Omental fat pad (tissue), 4 donors: ENCODE measurements around the gene TYROBP. TPM values are rescaled to one million over a fixed set of nuclear protein-coding genes. Genes with fewer than 3 reads are reported as not detected.
A peak's percentile ranks its signal among the peaks of the same experiment; 100 is the strongest.
"Not testable (repeated sequence)": the region's sequence is repeated elsewhere in the genome, so short reads cannot be mapped to it uniquely, and the experiment has no call there.

ENCODE experiments used
- ATAC-seq: fragments of 150-250 bp; one replicate; pipeline ENCODE4 v1.9.1; 2016; ENCODE audit warnings: mild to moderate bottlenecking, moderate library complexity; ENCODE audit not compliant: low FRiP score
- DNase-seq: peaks from one replicate; pipeline ENCODE4 v3.0.0-alpha.2; 2019; ENCODE audit warnings: low spot score
- total RNA-seq, 4 donors: library from RNA; depleted of rRNA; stranded (reverse); fragments of >200 nt; gene quantifications; one replicate each; pipeline ENCODE4 v1.1.0, GENCODE V29; 2016
- TF ChIP-seq, protein P1 (sequence below), 3 donors: fragments of 450-650 bp; IDR thresholded peaks; one replicate each; pipeline ENCODE4 v1.5.1; 2016 to 2017; ENCODE audit warnings: antibody characterized with exemption in 3 of 3, mild to moderate bottlenecking in 3 of 3, moderate library complexity in 2 of 3

Gene TYROBP
- total RNA-seq: 100 to 1,000 TPM; 171 to 490 (median 280) TPM

DNA sequence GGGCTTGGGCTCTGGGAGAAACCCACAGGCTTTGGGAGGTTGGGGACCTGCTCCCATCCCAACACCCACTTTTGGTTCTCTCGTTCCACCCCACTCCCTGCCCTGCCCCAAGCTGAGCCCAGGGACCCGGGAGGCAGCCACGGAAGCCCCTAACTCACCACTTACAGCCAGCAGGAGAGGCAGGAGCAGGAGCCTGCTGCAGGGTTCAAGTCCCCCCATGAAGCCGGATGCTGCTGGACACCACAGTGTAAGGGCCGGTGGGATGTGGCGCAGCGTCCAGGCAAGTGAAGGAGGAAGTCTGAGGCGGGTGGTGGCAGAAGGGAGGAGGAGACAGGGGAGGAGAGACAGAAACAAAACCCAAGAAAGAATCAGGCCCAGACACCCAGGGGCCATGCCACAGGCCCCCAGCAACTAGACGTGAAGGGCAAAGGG, at the start of gene TYROBP:
TSS of gene TYROBP (minus strand) at position 286 of the 432 bp plus-strand sequence. CDS start at position 219, 67 bp downstream.
- no peak for DNase-seq
- peak; percentile 33 for ATAC-seq
- TF ChIP-seq, protein P1, sequence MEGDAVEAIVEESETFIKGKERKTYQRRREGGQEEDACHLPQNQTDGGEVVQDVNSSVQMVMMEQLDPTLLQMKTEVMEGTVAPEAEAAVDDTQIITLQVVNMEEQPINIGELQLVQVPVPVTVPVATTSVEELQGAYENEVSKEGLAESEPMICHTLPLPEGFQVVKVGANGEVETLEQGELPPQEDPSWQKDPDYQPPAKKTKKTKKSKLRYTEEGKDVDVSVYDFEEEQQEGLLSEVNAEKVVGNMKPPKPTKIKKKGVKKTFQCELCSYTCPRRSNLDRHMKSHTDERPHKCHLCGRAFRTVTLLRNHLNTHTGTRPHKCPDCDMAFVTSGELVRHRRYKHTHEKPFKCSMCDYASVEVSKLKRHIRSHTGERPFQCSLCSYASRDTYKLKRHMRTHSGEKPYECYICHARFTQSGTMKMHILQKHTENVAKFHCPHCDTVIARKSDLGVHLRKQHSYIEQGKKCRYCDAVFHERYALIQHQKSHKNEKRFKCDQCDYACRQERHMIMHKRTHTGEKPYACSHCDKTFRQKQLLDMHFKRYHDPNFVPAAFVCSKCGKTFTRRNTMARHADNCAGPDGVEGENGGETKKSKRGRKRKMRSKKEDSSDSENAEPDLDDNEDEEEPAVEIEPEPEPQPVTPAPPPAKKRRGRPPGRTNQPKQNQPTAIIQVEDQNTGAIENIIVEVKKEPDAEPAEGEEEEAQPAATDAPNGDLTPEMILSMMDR (IDR thresholded peaks at IDR 0.05): no peak

DNA sequence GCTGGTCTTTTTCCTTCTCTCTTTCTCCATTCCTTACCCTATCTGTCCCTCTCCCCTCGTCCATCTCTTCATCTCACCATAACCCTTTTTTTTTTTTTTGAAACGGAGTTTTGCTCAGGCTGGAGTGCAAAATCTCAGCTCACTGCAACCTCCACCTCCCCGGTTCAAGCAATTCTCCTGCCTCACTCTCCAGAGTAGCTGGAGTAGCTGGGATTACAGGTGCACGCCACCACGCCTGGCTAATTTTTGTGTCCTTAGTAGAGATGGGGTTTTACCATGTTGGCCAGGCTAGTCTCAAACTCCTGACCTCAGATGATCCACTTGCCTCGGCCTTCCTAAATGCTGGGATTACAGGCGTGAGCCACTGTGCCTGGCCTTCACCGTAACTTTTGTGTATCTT, 49.3 kb upstream of the TYROBP start:
- not testable (repeated sequence) for DNase-seq, ATAC-seq

DNA sequence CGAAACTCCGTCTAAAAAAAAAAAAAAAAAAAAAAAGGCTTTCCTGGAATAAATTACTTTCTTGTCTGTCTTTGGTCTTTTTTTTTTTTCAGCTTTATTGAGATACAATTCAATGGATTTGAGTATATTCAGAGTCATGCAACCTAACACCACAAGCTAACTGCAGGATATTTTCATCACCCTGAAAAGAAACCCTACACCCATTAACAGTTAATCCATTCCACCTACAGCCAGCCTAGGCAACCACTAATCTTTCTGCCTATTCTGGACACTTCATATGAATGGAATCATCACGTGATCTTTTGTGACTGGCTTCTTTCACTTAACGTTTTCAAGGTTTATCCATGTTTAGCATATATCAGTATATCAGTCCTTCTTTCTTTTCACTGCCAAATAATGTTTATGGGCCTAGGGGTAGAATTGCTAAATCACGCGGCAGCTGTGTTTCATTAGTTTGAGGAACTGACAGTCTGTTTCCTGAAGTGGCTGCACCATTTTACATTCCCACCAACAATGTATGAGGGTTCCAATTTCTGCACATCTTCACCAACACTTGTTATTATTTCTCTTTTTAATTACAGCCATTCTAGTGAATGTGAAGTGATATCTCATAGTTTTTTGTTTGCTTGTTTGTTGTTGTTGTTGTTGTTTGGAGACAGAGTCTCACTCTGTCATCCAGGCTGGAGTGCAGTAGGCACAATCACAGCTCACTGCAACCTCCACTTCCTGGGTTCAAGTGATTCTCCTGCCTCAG, 48.0 kb upstream of the TYROBP start:
- DNase-seq (no peak), ATAC-seq (no peak)
- TF ChIP-seq, protein P1 (IDR thresholded peaks at IDR 0.05): no peak

DNA sequence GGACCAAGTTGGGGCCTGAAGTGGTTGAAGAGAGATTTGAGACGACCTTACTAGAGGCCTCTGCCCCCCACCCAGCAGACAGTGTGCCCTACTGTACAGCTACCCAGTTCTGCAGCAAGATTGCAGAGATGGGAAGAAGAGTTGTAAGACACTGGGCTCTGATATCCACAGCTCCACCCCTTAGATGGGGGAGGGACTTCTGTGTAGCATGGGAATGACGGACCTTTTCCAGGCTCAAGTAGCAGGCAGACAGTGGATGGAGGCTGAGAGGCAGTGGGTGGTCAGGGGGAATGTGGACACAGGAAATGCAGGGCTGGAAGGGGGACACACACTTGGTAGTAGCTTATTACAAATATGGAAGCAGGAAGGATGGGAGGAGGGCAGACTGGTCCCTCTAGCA, 41.0 kb upstream of the TYROBP start:
- TF ChIP-seq, protein P1 (IDR thresholded peaks at IDR 0.05): no peak
- ATAC-seq: no peak
- no peak for DNase-seq

DNA sequence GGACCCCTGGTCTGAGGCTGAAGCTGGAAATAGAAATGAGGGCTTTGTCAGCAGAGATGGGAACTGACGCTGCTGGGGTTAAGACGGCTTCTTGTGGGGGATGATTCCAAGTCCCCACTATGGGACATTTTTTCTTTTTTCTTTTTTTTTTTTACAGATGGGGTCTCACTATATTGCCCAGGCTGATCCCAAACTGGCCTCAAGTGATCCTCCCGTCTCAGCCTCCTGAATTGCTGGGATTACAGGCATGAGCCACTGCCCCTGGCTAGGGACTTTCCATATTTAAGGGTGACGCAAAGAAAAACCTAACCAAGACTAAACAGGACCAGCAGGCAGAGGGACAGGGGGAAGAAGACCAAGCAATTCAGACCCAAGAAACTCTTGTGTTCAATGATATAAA, 38.1 kb upstream of the TYROBP start:
- ATAC-seq: no peak
- TF ChIP-seq, protein P1 (IDR thresholded peaks at IDR 0.05): no peak

DNA sequence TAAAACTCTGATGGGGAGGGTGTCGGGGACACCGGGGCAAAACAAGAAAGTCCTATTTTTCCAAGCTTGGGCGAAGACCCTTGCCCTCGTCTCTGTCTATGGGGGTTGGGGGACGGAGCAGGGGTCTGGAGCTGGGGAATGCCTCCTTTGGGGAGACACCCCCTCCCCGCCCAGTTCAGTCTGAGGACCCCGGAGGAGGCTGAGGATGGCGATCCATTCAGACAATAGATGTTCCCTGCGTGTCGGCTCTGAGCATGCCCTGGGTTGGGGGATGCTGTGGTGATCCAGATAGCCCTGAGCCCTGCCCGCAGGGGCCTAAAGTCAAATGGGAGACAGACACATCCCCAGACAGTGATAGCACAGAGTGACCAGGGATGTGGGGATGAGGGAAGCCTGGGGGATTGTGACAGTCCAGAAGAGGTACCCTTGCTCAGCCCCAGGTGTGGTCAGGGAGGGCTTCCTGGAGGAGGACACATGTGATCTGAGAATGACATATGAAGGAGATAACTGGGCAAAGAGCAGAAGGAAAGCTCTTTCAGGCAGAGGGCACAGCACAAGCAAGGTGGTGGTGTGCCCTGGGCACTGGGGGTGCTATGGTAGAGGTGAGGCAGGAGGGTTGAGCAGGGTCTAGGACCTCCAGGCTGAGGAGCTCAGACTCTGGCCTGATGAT, 37.2 kb upstream of the TYROBP start:
- TF ChIP-seq, protein P1 (IDR thresholded peaks at IDR 0.05): no peak
- ATAC-seq (peak; percentile 17), DNase-seq (no peak)

More for the DNA sequence above, 38.1 kb upstream of the TYROBP start:
- no peak for DNase-seq

DNA sequence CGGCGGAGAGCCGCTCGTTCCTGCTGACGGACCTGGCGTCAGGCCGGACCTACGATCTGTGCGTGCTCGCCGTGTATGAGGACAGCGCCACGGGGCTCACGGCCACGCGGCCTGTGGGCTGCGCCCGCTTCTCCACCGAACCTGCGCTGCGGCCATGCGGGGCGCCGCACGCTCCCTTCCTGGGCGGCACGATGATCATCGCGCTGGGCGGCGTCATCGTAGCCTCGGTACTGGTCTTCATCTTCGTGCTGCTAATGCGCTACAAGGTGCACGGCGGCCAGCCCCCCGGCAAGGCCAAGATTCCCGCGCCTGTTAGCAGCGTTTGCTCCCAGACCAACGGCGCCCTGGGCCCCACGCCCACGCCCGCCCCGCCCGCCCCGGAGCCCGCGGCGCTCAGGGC, 36.5 kb upstream of the TYROBP start:
- TF ChIP-seq, protein P1 (IDR thresholded peaks at IDR 0.05): no peak
- DNase-seq (no peak), ATAC-seq (no peak)
